ENCODE measurements around the gene TSEN54. TPM values are rescaled to one million over a fixed set of nuclear protein-coding genes. Genes with fewer than 3 reads are reported as not detected.
A peak's percentile ranks its signal among the peaks of the same experiment; 100 is the strongest.

The TSEN54 gene
- total and polyA plus RNA-seq, 12 donors = 17.9 to 67.8 (median 26.4) TPM

DNA sequence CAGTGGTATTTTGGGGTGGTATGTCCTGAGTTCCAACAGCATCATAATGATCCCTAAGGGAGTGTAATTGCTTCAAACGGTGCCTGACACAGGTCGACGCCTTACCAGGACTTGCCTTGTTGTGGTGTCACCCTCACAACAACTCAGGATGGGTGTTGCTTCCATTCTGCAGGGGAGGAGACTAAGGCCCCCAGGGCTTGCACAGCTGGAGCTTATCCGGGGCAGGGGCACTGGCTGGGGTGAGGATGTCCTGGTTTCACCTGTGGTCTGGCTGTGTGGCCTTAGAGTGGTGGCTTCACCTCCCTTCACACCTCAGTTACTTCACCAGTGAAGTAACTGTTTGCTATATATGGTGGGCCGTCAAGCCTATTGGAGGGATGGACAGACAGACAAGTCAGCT lies 32.5 kb downstream of the TSEN54 start:
- Histone ChIP-seq H3K27me3 (no peaks in the 10 kb centered on the region), H3K36me3 (replicated peaks in 1 of 2) (no peaks in the 10 kb centered on the region), H3K4me1 (replicated peaks in 1 of 2) (no peaks in the 10 kb centered on the region), H3K27ac (no peak overlapping the region), H3K9me3 (replicated peaks in 1 of 3) (no peaks in the 10 kb centered on the region), H3K4me3 (no peak overlapping the region)
- DNase-seq = no peak
- 87 to 90% (median 89%) methylated on average over 5 of the region's 5 CpGs for WGBS, 4 donors
- intact Hi-C loops (cut with DNase I) = no loop called here
- TF ChIP-seq, protein P1, sequence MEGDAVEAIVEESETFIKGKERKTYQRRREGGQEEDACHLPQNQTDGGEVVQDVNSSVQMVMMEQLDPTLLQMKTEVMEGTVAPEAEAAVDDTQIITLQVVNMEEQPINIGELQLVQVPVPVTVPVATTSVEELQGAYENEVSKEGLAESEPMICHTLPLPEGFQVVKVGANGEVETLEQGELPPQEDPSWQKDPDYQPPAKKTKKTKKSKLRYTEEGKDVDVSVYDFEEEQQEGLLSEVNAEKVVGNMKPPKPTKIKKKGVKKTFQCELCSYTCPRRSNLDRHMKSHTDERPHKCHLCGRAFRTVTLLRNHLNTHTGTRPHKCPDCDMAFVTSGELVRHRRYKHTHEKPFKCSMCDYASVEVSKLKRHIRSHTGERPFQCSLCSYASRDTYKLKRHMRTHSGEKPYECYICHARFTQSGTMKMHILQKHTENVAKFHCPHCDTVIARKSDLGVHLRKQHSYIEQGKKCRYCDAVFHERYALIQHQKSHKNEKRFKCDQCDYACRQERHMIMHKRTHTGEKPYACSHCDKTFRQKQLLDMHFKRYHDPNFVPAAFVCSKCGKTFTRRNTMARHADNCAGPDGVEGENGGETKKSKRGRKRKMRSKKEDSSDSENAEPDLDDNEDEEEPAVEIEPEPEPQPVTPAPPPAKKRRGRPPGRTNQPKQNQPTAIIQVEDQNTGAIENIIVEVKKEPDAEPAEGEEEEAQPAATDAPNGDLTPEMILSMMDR (IDR thresholded peaks at IDR 0.05) = no peak
- TF ChIP-seq POLR2A (IDR thresholded peaks at IDR 0.05) = no peak

DNA sequence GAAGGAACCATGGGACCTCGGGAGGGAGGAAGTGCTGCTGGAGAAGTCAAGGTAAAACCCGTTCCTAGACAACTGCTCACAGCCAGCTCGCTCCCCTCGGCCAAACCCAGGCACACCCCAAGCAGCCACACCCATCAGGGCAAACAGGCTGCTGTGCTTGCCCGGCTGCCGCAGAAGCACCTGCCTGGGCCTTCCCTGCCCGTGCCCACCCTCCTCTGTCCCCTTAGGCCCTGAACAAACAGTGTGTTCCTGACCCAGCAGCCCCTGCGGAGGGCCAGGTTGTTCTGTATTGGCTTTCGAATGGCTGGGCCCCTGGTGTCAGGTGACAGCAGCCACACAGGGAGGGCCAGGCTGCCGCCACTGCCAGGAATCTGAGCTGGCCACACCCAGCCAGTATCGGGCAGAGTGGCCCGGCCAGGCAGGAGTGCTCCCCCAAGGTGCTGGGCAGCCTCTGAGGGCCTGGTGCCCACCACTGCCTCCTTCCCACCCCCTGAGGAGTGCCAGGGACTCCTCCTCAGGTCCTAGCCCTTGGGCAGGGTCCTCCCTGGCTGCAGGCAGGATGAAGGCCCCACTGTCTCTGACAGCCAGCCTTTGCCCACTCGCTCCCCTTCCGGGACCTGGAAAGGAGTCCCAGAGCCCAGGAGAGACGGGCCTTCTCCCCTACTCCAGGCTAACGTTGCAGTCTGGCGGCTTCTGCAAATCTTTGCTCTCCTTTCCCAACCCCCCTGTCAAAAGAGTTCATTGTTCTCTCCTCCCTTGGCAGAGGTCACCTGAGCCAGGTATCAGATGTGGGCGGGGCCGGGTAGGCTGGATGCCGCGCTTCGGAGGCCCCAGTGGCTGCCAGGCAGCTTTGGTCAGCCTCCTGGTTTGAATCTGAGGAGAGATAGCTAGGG lies 33.2 kb downstream of the TSEN54 start:
- Histone ChIP-seq H3K9me3 (replicated peaks in 1 of 3) (no peaks in the 10 kb centered on the region), H3K27me3 (no peaks in the 10 kb centered on the region), H3K4me3 (no peak overlapping the region), H3K27ac (no peak overlapping the region), H3K36me3 (replicated peaks in 1 of 2) (no peaks in the 10 kb centered on the region), H3K4me1 (replicated peaks in 1 of 2) (no peaks in the 10 kb centered on the region)
- no peak for DNase-seq
- WGBS, 4 donors = 73 to 87% (median 86%) methylated on average over 5 to 22 of the region's 22 CpGs
- intact Hi-C loops (cut with DNase I) = no loop called here
- TF ChIP-seq POLR2A (IDR thresholded peaks at IDR 0.05) = no peak
- TF ChIP-seq, protein P1 (IDR thresholded peaks at IDR 0.05) = no peak

DNA sequence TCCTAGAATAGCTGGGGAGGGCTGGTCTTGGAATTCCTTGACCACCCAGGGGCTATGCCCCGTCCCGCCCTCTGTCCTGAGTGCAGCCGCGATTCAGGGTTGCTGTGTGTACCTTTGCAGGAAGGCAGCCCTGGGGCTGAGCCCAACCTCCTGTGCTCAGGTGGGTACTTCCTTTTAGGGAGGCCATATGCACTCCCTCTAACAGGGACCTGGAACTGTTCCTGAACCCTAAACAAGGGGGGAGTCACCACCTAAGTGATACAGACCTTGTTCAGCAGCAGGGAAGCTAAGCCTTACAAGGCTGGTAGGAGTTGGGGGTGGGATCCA lies 33.8 kb downstream of the TSEN54 start:
- no peak for DNase-seq
- TF ChIP-seq, protein P1 (IDR thresholded peaks at IDR 0.05) = no peak
- TF ChIP-seq POLR2A (IDR thresholded peaks at IDR 0.05) = no peak
- Histone ChIP-seq H3K36me3 (replicated peaks in 1 of 2) (no peaks in the 10 kb centered on the region), H3K4me1 (replicated peaks in 1 of 2) (no peaks in the 10 kb centered on the region), H3K4me3 (no peak overlapping the region), H3K27me3 (no peaks in the 10 kb centered on the region), H3K27ac (no peak overlapping the region), H3K9me3 (replicated peaks in 1 of 3) (no peaks in the 10 kb centered on the region)
- WGBS, 4 donors = 84 to 90% (median 86%) methylated on average over 4 of the region's 4 CpGs; no CpG with 5 or more reads in 1 of the 4 donors
- intact Hi-C loops (cut with DNase I) = no loop called here

DNA sequence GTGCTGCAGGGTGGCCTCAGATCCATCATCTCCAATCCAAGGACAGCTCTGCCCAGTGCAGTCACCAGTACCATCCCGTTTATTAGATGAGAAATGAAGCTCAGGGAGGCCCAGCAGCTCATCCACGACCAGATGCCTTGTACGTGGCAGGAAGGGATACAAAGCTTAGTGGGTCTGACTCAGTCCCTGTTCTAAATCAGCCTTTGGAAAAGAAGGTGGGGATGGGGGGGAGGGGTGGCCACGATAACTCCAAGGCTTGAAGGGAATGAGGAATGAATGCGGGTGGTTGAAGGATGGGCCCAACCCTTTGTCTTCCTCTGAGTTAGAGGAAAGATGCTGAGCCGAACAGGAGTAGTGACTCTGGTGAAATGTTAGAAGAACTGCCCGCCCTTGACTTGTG lies 34.9 kb downstream of the TSEN54 start:
- Histone ChIP-seq H3K9me3 (replicated peaks in 1 of 3) (no peaks in the 10 kb centered on the region), H3K27ac (no peak overlapping the region), H3K4me3 (no peak overlapping the region), H3K4me1 (replicated peaks in 1 of 2) (peaks cover 0 to under 1% of the 10 kb centered on the region in 2 donors), H3K36me3 (replicated peaks in 1 of 2) (no peaks in the 10 kb centered on the region), H3K27me3 (no peaks in the 10 kb centered on the region)
- intact Hi-C loops (cut with DNase I) = no loop called here
- TF ChIP-seq, protein P1 (IDR thresholded peaks at IDR 0.05) = no peak
- no peak for TF ChIP-seq POLR2A (IDR thresholded peaks at IDR 0.05)
- WGBS, 4 donors = 64 to 82% (median 75%) methylated on average over 7 of the region's 7 CpGs
- peak in 1 of 7 donors; percentile 24 for DNase-seq
